ENCODE results near the gene PI16.

PI16 gene

GRCh38 chr6:36917541-36918193 is 36.9 kb upstream of the PI16 start:
- H3K4me1 ChIP-seq (ENCODE audit: control insufficient read depth in 2 of 2, insufficient read depth in 1 of 2, low read depth in 1 of 2, low read length in 2 of 2) = peaks cover 0 to 2% of the 10 kb centered on the region in 2 donors
- no peak overlapping the region for H2BK15ac ChIP-seq (ENCODE audit: low read length)

GRCh38 chr6:36920049-36920448 is 34.5 kb upstream of the PI16 start:
- no peak overlapping the region for H3K14ac ChIP-seq (ENCODE audit: low read length)
- H4K91ac ChIP-seq (ENCODE audit: low read depth, low read length, poor library complexity) = no peak overlapping the region
- no peak overlapping the region for H2BK15ac ChIP-seq (ENCODE audit: low read length)
- no peak overlapping the region for H3K4me3 ChIP-seq (ENCODE audit: low read length in 2 of 2)
- no peak overlapping the region for H2BK120ac ChIP-seq (ENCODE audit: low read depth, low read length)
- no peaks in the 10 kb centered on the region for H3K27me3 ChIP-seq (ENCODE audit: control insufficient read depth in 3 of 3, insufficient read depth in 3 of 3, low read depth in 1 of 3, low read length in 3 of 3)
- H3K36me3 ChIP-seq (replicated peaks in 1 of 2; ENCODE audit: control insufficient read depth in 2 of 2, insufficient read depth in 2 of 2, low read length in 2 of 2) = peaks cover 4 to 28% of the 10 kb centered on the region in 2 donors
- no peak for DNase-seq (ENCODE audit: low spot score)
- H3K9me3 ChIP-seq (replicated peaks in 1 of 2; ENCODE audit: control insufficient read depth in 2 of 2, insufficient read depth in 1 of 2, low read depth in 1 of 2, low read length in 2 of 2) = no peaks in the 10 kb centered on the region
- no peak overlapping the region for H2BK5ac ChIP-seq (ENCODE audit: low read length)
- peaks cover 0 to 2% of the 10 kb centered on the region in 2 donors for H3K4me1 ChIP-seq (ENCODE audit: control insufficient read depth in 2 of 2, insufficient read depth in 1 of 2, low read depth in 1 of 2, low read length in 2 of 2)
- no peak overlapping the region for H4K8ac ChIP-seq (ENCODE audit: low read depth, low read length)
- H3K23ac ChIP-seq (ENCODE audit: low read depth, low read length, poor library complexity) = no peak overlapping the region
- H3K4me2 ChIP-seq (ENCODE audit: insufficient read depth, low read length, poor library complexity, severe bottlenecking) = no peak overlapping the region
- WGBS, 2 donors (ENCODE audit: extremely low coverage in 2 of 2, insufficient read length in 2 of 2, insufficient replicate concordance in 1 of 2) = no CpG with 5 or more reads among the region's 4 CpGs
- no peak overlapping the region for H2AK5ac ChIP-seq (ENCODE audit: low read depth, low read length)
- H2AFZ ChIP-seq (ENCODE audit: low read length) = no peak overlapping the region
- no peak overlapping the region for H3K9ac ChIP-seq (ENCODE audit: low read depth, low read length, poor library complexity)
- H3K79me1 ChIP-seq (ENCODE audit: low read depth, low read length) = no peaks in the 10 kb centered on the region
- no peak overlapping the region for H3K4ac ChIP-seq (ENCODE audit: low read length)
- no peak overlapping the region for H3K27ac ChIP-seq (replicated peaks; ENCODE audit: low read length)
- H3K18ac ChIP-seq (ENCODE audit: low read length) = no peak overlapping the region
- no peak overlapping the region for H2BK12ac ChIP-seq (ENCODE audit: low read length)

More at GRCh38 chr6:36917541-36918193, 36.9 kb upstream of the PI16 start:
- Histone ChIP-seq H3K9ac (ENCODE audit: low read depth, low read length, poor library complexity) (no peak overlapping the region), H2AK5ac (ENCODE audit: low read depth, low read length) (no peak overlapping the region), H3K9me3 (replicated peaks in 1 of 2; ENCODE audit: control insufficient read depth in 2 of 2, insufficient read depth in 1 of 2, low read depth in 1 of 2, low read length in 2 of 2) (no peaks in the 10 kb centered on the region), H3K23ac (ENCODE audit: low read depth, low read length, poor library complexity) (no peak overlapping the region), H3K4me3 (ENCODE audit: low read length in 2 of 2) (no peak overlapping the region), H3K14ac (ENCODE audit: low read length) (no peak overlapping the region), H2BK120ac (ENCODE audit: low read depth, low read length) (no peak overlapping the region), H4K8ac (ENCODE audit: low read depth, low read length) (no peak overlapping the region), H3K27me3 (ENCODE audit: control insufficient read depth in 3 of 3, insufficient read depth in 3 of 3, low read depth in 1 of 3, low read length in 3 of 3) (no peaks in the 10 kb centered on the region), H3K36me3 (replicated peaks in 1 of 2; ENCODE audit: control insufficient read depth in 2 of 2, insufficient read depth in 2 of 2, low read length in 2 of 2) (peaks cover 4 to 34% of the 10 kb centered on the region in 2 donors), H3K27ac (replicated peaks; ENCODE audit: low read length) (no peak overlapping the region), H3K4me2 (ENCODE audit: insufficient read depth, low read length, poor library complexity, severe bottlenecking) (no peak overlapping the region), H2AFZ (ENCODE audit: low read length) (no peak overlapping the region), H4K91ac (ENCODE audit: low read depth, low read length, poor library complexity) (no peak overlapping the region), H2BK5ac (ENCODE audit: low read length) (peak overlapping the region; percentile 15), H2BK12ac (ENCODE audit: low read length) (no peak overlapping the region), H3K18ac (ENCODE audit: low read length) (no peak overlapping the region), H3K79me1 (ENCODE audit: low read depth, low read length) (no peaks in the 10 kb centered on the region), H3K4ac (ENCODE audit: low read length) (no peak overlapping the region)
- DNase-seq (ENCODE audit: low spot score) = no peak
- WGBS, 2 donors (ENCODE audit: extremely low coverage in 2 of 2, insufficient read length in 2 of 2, insufficient replicate concordance in 1 of 2) = no CpG with 5 or more reads among the region's 10 CpGs

- no peak overlapping the region for H2BK120ac ChIP-seq (ENCODE audit: low read depth, low read length)
- H3K18ac ChIP-seq (ENCODE audit: low read length) = no peak overlapping the region
- no peak overlapping the region for H4K8ac ChIP-seq (ENCODE audit: low read depth, low read length)
- H3K4me2 ChIP-seq (ENCODE audit: insufficient read depth, low read length, poor library complexity, severe bottlenecking) = no peak overlapping the region
- H2BK5ac ChIP-seq (ENCODE audit: low read length) = no peak overlapping the region
- no peak overlapping the region for H2AFZ ChIP-seq (ENCODE audit: low read length)
- H3K4ac ChIP-seq (ENCODE audit: low read length) = no peak overlapping the region
- no peak overlapping the region for H3K23ac ChIP-seq (ENCODE audit: low read depth, low read length, poor library complexity)
- peaks cover 4 to 26% of the 10 kb centered on the region in 2 donors for H3K36me3 ChIP-seq (replicated peaks in 1 of 2; ENCODE audit: control insufficient read depth in 2 of 2, insufficient read depth in 2 of 2, low read length in 2 of 2)
- H2BK15ac ChIP-seq (ENCODE audit: low read length) = no peak overlapping the region
- peaks cover 0 to 2% of the 10 kb centered on the region in 2 donors for H3K4me1 ChIP-seq (ENCODE audit: control insufficient read depth in 2 of 2, insufficient read depth in 1 of 2, low read depth in 1 of 2, low read length in 2 of 2)
- H3K14ac ChIP-seq (ENCODE audit: low read length) = no peak overlapping the region
- no peak for DNase-seq (ENCODE audit: low spot score)
- no peak overlapping the region for H4K91ac ChIP-seq (ENCODE audit: low read depth, low read length, poor library complexity)
- no CpG with 5 or more reads among the region's 5 CpGs for WGBS, 2 donors (ENCODE audit: extremely low coverage in 2 of 2, insufficient read length in 2 of 2, insufficient replicate concordance in 1 of 2)
- no peaks in the 10 kb centered on the region for H3K79me1 ChIP-seq (ENCODE audit: low read depth, low read length)
- H3K9ac ChIP-seq (ENCODE audit: low read depth, low read length, poor library complexity) = no peak overlapping the region
- H3K27ac ChIP-seq (replicated peaks; ENCODE audit: low read length) = no peak overlapping the region
- H2BK12ac ChIP-seq (ENCODE audit: low read length) = no peak overlapping the region
- H3K27me3 ChIP-seq (ENCODE audit: control insufficient read depth in 3 of 3, insufficient read depth in 3 of 3, low read depth in 1 of 3, low read length in 3 of 3) = no peaks in the 10 kb centered on the region
- H3K4me3 ChIP-seq (ENCODE audit: low read length in 2 of 2) = no peak overlapping the region
- no peak overlapping the region for H2AK5ac ChIP-seq (ENCODE audit: low read depth, low read length)
- no peaks in the 10 kb centered on the region for H3K9me3 ChIP-seq (replicated peaks in 1 of 2; ENCODE audit: control insufficient read depth in 2 of 2, insufficient read depth in 1 of 2, low read depth in 1 of 2, low read length in 2 of 2)
Observed at GRCh38 chr6:36920546-36920945, 34.0 kb upstream of the PI16 start.

GRCh38 chr6:36924131-36924530 is 30.4 kb upstream of the PI16 start:
- Histone ChIP-seq H2AK5ac (ENCODE audit: low read depth, low read length) (no peak overlapping the region), H3K4me1 (ENCODE audit: control insufficient read depth in 2 of 2, insufficient read depth in 1 of 2, low read depth in 1 of 2, low read length in 2 of 2) (peaks cover 0 to 2% of the 10 kb centered on the region in 2 donors), H3K18ac (ENCODE audit: low read length) (no peak overlapping the region), H2BK12ac (ENCODE audit: low read length) (no peak overlapping the region), H4K8ac (ENCODE audit: low read depth, low read length) (no peak overlapping the region), H4K91ac (ENCODE audit: low read depth, low read length, poor library complexity) (no peak overlapping the region), H3K27ac (replicated peaks; ENCODE audit: low read length) (no peak overlapping the region), H3K79me1 (ENCODE audit: low read depth, low read length) (no peaks in the 10 kb centered on the region), H3K9ac (ENCODE audit: low read depth, low read length, poor library complexity) (no peak overlapping the region), H3K4me2 (ENCODE audit: insufficient read depth, low read length, poor library complexity, severe bottlenecking) (no peak overlapping the region), H2BK120ac (ENCODE audit: low read depth, low read length) (no peak overlapping the region), H3K4me3 (ENCODE audit: low read length in 2 of 2) (no peak overlapping the region), H2BK15ac (ENCODE audit: low read length) (no peak overlapping the region), H3K9me3 (replicated peaks in 1 of 2; ENCODE audit: control insufficient read depth in 2 of 2, insufficient read depth in 1 of 2, low read depth in 1 of 2, low read length in 2 of 2) (no peaks in the 10 kb centered on the region), H3K23ac (ENCODE audit: low read depth, low read length, poor library complexity) (no peak overlapping the region), H2AFZ (ENCODE audit: low read length) (no peak overlapping the region), H3K14ac (ENCODE audit: low read length) (no peak overlapping the region), H3K36me3 (replicated peaks in 1 of 2; ENCODE audit: control insufficient read depth in 2 of 2, insufficient read depth in 2 of 2, low read length in 2 of 2) (peaks cover 0 to 20% of the 10 kb centered on the region in 2 donors), H3K4ac (ENCODE audit: low read length) (no peak overlapping the region), H3K27me3 (ENCODE audit: control insufficient read depth in 3 of 3, insufficient read depth in 3 of 3, low read depth in 1 of 3, low read length in 3 of 3) (no peaks in the 10 kb centered on the region), H2BK5ac (ENCODE audit: low read length) (no peak overlapping the region)
- WGBS, 2 donors (ENCODE audit: extremely low coverage in 2 of 2, insufficient read length in 2 of 2, insufficient replicate concordance in 1 of 2) = no CpG with 5 or more reads among the region's 4 CpGs
- no peak for DNase-seq (ENCODE audit: low spot score)

All from neuronal stem cell (in vitro differentiated cells).